ENCODE measurements around the gene SECISBP2L. TPM values are rescaled to one million over a fixed set of nuclear protein-coding genes. Genes with fewer than 3 reads are reported as not detected.

Gene SECISBP2L
- total RNA-seq, 1 experiment from 2014 or later: 24.7 TPM

DNA sequence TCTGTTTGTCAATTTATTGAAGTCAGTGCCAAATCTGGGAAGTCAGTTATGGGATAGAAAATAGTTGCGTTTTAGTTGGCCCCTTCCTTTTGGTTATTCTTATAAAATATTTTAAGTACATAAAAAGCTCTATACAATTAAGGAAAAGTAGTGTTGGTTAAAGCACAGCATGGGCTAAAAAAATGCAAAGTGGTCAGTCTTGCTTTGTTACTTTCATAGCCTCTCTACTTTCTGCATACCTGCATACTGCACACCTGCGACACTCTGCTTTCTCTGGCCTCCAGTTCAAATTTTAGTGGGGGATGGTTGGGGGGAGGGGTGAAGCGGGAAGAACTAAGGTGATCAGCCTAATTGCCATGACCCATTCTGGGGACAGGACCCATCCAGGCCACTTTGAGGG lies 60.7 kb downstream of the SECISBP2L start:
- Histone ChIP-seq H3K4ac (ENCODE audit: low read depth, low read length) (no peak overlapping the region), H3K9ac (ENCODE audit: extremely low read depth, insufficient read length, low read length) (no peak overlapping the region), H3K4me1 (ENCODE audit: insufficient read depth, low read length) (no peaks in the 10 kb centered on the region), H4K20me1 (ENCODE audit: control insufficient read depth, insufficient read depth, insufficient read length) (no peaks in the 10 kb centered on the region), H2BK15ac (ENCODE audit: low read depth, low read length) (no peak overlapping the region), H2BK12ac (ENCODE audit: insufficient read length, low read depth, low read length) (no peak overlapping the region), H3K4me2 (ENCODE audit: insufficient read depth, insufficient read length, low read length) (no peak overlapping the region), H3K9me3 (ENCODE audit: control insufficient read depth, low read depth, low read length) (no peaks in the 10 kb centered on the region), H3K23me2 (ENCODE audit: insufficient read length, low read depth, low read length, poor library complexity, severe bottlenecking) (no peaks in the 10 kb centered on the region), H3K23ac (ENCODE audit: insufficient read length, low read depth, low read length) (no peak overlapping the region), H3K27me3 (ENCODE audit: insufficient read depth, low read length) (no peaks in the 10 kb centered on the region), H3K27ac (ENCODE audit: insufficient read length, low read depth, low read length) (no peak overlapping the region), H4K5ac (ENCODE audit: insufficient read length, low read depth, low read length) (no peak overlapping the region), H4K8ac (replicated peaks; ENCODE audit: insufficient read length, low read depth, low read length) (no peak overlapping the region), H2AK5ac (ENCODE audit: insufficient read length, low read length) (no peak overlapping the region), H4K91ac (ENCODE audit: insufficient read length, low read depth, low read length) (no peak overlapping the region), H3T11ph (ENCODE audit: low read length) (no peak overlapping the region), H3K79me1 (ENCODE audit: insufficient read depth, low read depth, low read length, poor library complexity, severe bottlenecking) (no peaks in the 10 kb centered on the region), H2AFZ (ENCODE audit: low read length) (no peak overlapping the region), H3K79me2 (ENCODE audit: insufficient read depth, low read length) (no peaks in the 10 kb centered on the region), H2BK120ac (ENCODE audit: low read depth, low read length, poor library complexity, severe bottlenecking) (no peak overlapping the region), H2BK20ac (ENCODE audit: low read depth, low read length, poor library complexity, severe bottlenecking) (no peak overlapping the region), H2BK5ac (ENCODE audit: insufficient read length, low read length) (no peak overlapping the region), H3K14ac (ENCODE audit: insufficient read depth, low read length) (no peak overlapping the region), H3K18ac (ENCODE audit: insufficient read length, low read depth, low read length) (no peak overlapping the region), H3K56ac (ENCODE audit: insufficient read length, low read depth, low read length) (no peak overlapping the region)
- H3K27ac Mint-ChIP-seq: no peak overlapping the region
- peaks cover 5% of the 10 kb centered on the region; the same call in 1 of the 2 replicates for H3K27me3 Mint-ChIP-seq (ENCODE audit: low read depth)
- DNase-seq: no peak
- H3K4me1 Mint-ChIP-seq: peaks cover 12 to 17% of the 10 kb centered on the region in 2 experiments
- TF ChIP-seq, protein P1, sequence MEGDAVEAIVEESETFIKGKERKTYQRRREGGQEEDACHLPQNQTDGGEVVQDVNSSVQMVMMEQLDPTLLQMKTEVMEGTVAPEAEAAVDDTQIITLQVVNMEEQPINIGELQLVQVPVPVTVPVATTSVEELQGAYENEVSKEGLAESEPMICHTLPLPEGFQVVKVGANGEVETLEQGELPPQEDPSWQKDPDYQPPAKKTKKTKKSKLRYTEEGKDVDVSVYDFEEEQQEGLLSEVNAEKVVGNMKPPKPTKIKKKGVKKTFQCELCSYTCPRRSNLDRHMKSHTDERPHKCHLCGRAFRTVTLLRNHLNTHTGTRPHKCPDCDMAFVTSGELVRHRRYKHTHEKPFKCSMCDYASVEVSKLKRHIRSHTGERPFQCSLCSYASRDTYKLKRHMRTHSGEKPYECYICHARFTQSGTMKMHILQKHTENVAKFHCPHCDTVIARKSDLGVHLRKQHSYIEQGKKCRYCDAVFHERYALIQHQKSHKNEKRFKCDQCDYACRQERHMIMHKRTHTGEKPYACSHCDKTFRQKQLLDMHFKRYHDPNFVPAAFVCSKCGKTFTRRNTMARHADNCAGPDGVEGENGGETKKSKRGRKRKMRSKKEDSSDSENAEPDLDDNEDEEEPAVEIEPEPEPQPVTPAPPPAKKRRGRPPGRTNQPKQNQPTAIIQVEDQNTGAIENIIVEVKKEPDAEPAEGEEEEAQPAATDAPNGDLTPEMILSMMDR (conservative IDR thresholded peaks at IDR 0.05): no peak
- no peak overlapping the region for H3K4me3 Mint-ChIP-seq
- WGBS (ENCODE audit: extremely low coverage, insufficient read length, low lambda C conversion rate): no CpG with 5 or more reads among the region's 3 CpGs
- no peaks in the 10 kb centered on the region for H3K9me3 Mint-ChIP-seq
- H3K36me3 Mint-ChIP-seq (ENCODE audit: insufficient read depth in 1 of 3, low read depth in 3 of 3): peaks cover 0 to 5% (median 0%) of the 10 kb centered on the region in 3 experiments; a peak in 2 of 7 replicates

Data from H9 (cell line).